Keratinocyte (primary cell): Measurements from ENCODE around the gene CMBL. TPM values are rescaled to one million over a fixed set of nuclear protein-coding genes. Genes with fewer than 3 reads are reported as not detected.

Experiments
- DNase-seq: peaks from one replicate; pipeline ENCODE4 v3.0.0-alpha.2; 2011; ENCODE audit warnings: low read depth, missing footprints, low spot score
- FAIRE-seq: peaks from 2 replicates; lab custom pipeline; 2011; peaks lifted over from hg19 to GRCh38; lab: Jason Lieb, UNC
- H2AFZ ChIP-seq: 2 replicates; pipeline ENCODE4 v1.6.0; 2012; ENCODE audit warnings: low read length, control low read depth, inconsistent platforms; ENCODE audit not compliant: control insufficient read depth
- H3K27ac ChIP-seq: 2 replicates; pipeline ENCODE4 v1.5.1; 2011; ENCODE audit warnings: low read length; ENCODE audit not compliant: control insufficient read depth, insufficient read depth
- H3K27me3 ChIP-seq: 3 replicates; pipeline ENCODE4 v1.6.0; 2011; ENCODE audit warnings: low read length; ENCODE audit not compliant: control insufficient read depth, insufficient read depth; ENCODE audit errors: extremely low read depth
- H3K36me3 ChIP-seq, 2 experiments: 2 replicates in 1 of 2; 3 replicates in 1 of 2; pipeline ENCODE4 v1.5.1; 2011; ENCODE audit warnings: low read length in 2 of 2, mild to moderate bottlenecking in 1 of 2; ENCODE audit not compliant: control insufficient read depth in 2 of 2, insufficient read depth in 2 of 2; ENCODE audit errors: extremely low read depth in 1 of 2
- H3K4me1 ChIP-seq: 3 replicates; pipeline ENCODE4 v1.5.1; 2011; ENCODE audit warnings: low read length; ENCODE audit not compliant: control insufficient read depth, insufficient read depth; ENCODE audit errors: extremely low read depth
- H3K4me2 ChIP-seq: 3 replicates; pipeline ENCODE4 v1.6.0; 2011; ENCODE audit warnings: low read depth, low read length; ENCODE audit not compliant: control insufficient read depth, insufficient read depth; ENCODE audit errors: extremely low read depth
- H3K4me3 ChIP-seq, 3 experiments: fragments of 200-600 bp in 1 of 3; sonication (generic) in 1 of 3; 2 replicates in 2 of 3; 3 replicates in 1 of 3; pipeline ENCODE4 v1.5.1; 2011 to 2016; ENCODE audit warnings: low read length in 3 of 3, mild to moderate bottlenecking in 3 of 3, control low read depth in 2 of 3, inconsistent platforms in 1 of 3, low read depth in 1 of 3, mixed read lengths in 1 of 3, mixed run types in 1 of 3, moderate library complexity in 1 of 3; ENCODE audit not compliant: control insufficient read depth in 2 of 3, insufficient read depth in 2 of 3; ENCODE audit errors: extremely low read depth in 1 of 3
- H3K79me2 ChIP-seq: 2 replicates; pipeline ENCODE4 v1.6.0; 2012; ENCODE audit warnings: low read length; ENCODE audit not compliant: control insufficient read depth, insufficient read depth
- H3K9ac ChIP-seq: 3 replicates; pipeline ENCODE4 v1.6.0; 2011; ENCODE audit warnings: low read length; ENCODE audit not compliant: control insufficient read depth, insufficient read depth; ENCODE audit errors: extremely low read depth
- H3K9me1 ChIP-seq: 3 replicates; pipeline ENCODE4 v1.6.0; 2011; ENCODE audit warnings: low read length; ENCODE audit not compliant: control insufficient read depth, insufficient read depth; ENCODE audit errors: extremely low read depth
- H3K9me3 ChIP-seq: 2 replicates; pipeline ENCODE4 v1.5.1; 2012; ENCODE audit warnings: low read depth, low read length; ENCODE audit not compliant: control insufficient read depth
- H4K20me1 ChIP-seq: 3 replicates; pipeline ENCODE4 v1.6.0; 2011; ENCODE audit warnings: low read length; ENCODE audit not compliant: control insufficient read depth, insufficient read depth; ENCODE audit errors: extremely low read depth
- CTCF ChIP-seq, 3 experiments: IDR thresholded peaks in 1 of 3; conservative IDR thresholded peaks in 1 of 3; optimal IDR thresholded peaks in 1 of 3; 2 replicates in 2 of 3; 3 replicates in 1 of 3; pipeline versions ENCODE3 to v1.5.1; 2011; ENCODE audit warnings: low read length in 3 of 3, mild to moderate bottlenecking in 3 of 3, moderate library complexity in 2 of 3, control low read depth in 1 of 3, inconsistent platforms in 1 of 3; ENCODE audit not compliant: insufficient read depth in 2 of 3; ENCODE audit errors: extremely low read depth in 1 of 3
- EZH2 ChIP-seq: IDR thresholded peaks from one replicate; pipeline ENCODE4 v1.6.1; 2012; ENCODE audit warnings: inconsistent platforms, mild to moderate bottlenecking, low read length, moderate library complexity
- dilution Hi-C: fragments of 300-500 bp; cut with MboI; formaldehyde crosslinking; loops from one replicate; pipeline ENCODE4 v1.7.0; 2020; ENCODE audit warnings: low sequenced_read_pairs; ENCODE audit not compliant: extremely low pct_ligation_motif_present
- polyA plus RNA-seq, 5 experiments: library from polyadenylated mRNA; depleted of rRNA in 3 of 5; stranded (reverse) in 3 of 5; stranded (forward) in 1 of 5; unstranded in 1 of 5; fragments of >200 nt; gene quantifications; 1 replicate in 1 of 5; 2 replicates in 3 of 5; 3 replicates in 1 of 5; pipeline versions ENCODE4 v1.2.1 to v1.2.3, GENCODE V29; 2011 to 2012; ENCODE audit warnings: missing spikeins in 2 of 5, low read depth in 1 of 5, low replicate concordance in 1 of 5

The CMBL gene
- polyA plus RNA-seq, 1 donor (not counting 4 experiments of a cell fraction or from before 2014, with no cell fraction given) = 9.1 TPM

GRCh38 chr5:10297646-10298204 lies 10.0 kb downstream of the CMBL start:
- Histone ChIP-seq H3K27ac (no peak overlapping the region), H2AFZ (no peak overlapping the region), H3K9me1 (no peaks in the 10 kb centered on the region), H3K27me3 (no peaks in the 10 kb centered on the region), H3K9me3 (no peaks in the 10 kb centered on the region), H3K4me2 (no peak overlapping the region), H3K9ac (no peak overlapping the region), H4K20me1 (no peaks in the 10 kb centered on the region), H3K4me1 (peaks cover 8% of the 10 kb centered on the region), H3K79me2 (no peaks in the 10 kb centered on the region), H3K36me3 (no peaks in the 10 kb centered on the region), H3K4me3 (no peak overlapping the region)
- no peak for FAIRE-seq
- TF ChIP-seq EZH2 = no peak
- no peak for TF ChIP-seq CTCF (optimal IDR thresholded peaks at IDR 0.05 in 1 of 3, IDR thresholded peaks at IDR 0.05 in 1 of 3, conservative IDR thresholded peaks at IDR 0.05 in 1 of 3; ENCODE audit: extremely low read depth in 1 of 3, insufficient read depth in 2 of 3, low read length in 3 of 3)
- DNase-seq = no peak
- dilution Hi-C loops = no loop called here

- DNase-seq (no peak), FAIRE-seq (no peak)
- TF ChIP-seq EZH2 = no peak
- no peak for TF ChIP-seq CTCF (optimal IDR thresholded peaks at IDR 0.05 in 1 of 3, IDR thresholded peaks at IDR 0.05 in 1 of 3, conservative IDR thresholded peaks at IDR 0.05 in 1 of 3; ENCODE audit: extremely low read depth in 1 of 3, insufficient read depth in 2 of 3, low read length in 3 of 3)
- Histone ChIP-seq H4K20me1 (no peaks in the 10 kb centered on the region), H3K79me2 (no peaks in the 10 kb centered on the region), H3K4me3 (no peak overlapping the region), H3K9ac (no peak overlapping the region), H3K9me1 (no peaks in the 10 kb centered on the region), H3K27ac (no peak overlapping the region), H3K4me1 (no peaks in the 10 kb centered on the region), H2AFZ (no peak overlapping the region), H3K4me2 (no peak overlapping the region), H3K9me3 (no peaks in the 10 kb centered on the region), H3K36me3 (no peaks in the 10 kb centered on the region), H3K27me3 (no peaks in the 10 kb centered on the region)
- dilution Hi-C loops = no loop called here
These were observed 11.9 kb downstream of the CMBL start for GRCh38 chr5:10295619-10296326.
